ENCODE data around the gene ZNF408. TPM values are rescaled to one million over a fixed set of nuclear protein-coding genes. Genes with fewer than 3 reads are reported as not detected.

The ZNF408 gene
- total and polyA plus RNA-seq, 2 donors (not counting 3 experiments of a cell fraction or from before 2014, with no cell fraction given) = 7.8 to 10.9 TPM

- Histone ChIP-seq H3K27ac (ENCODE audit: insufficient read depth, low read depth, low read length) (no peak overlapping the region), H3K9me3 (replicated peaks; ENCODE audit: control insufficient read depth, insufficient read depth, low read length) (no peaks in the 10 kb centered on the region), H3K79me2 (ENCODE audit: control insufficient read depth, insufficient read depth, low read length) (peaks cover 13% of the 10 kb centered on the region), H3K9me1 (replicated peaks; ENCODE audit: control insufficient read depth, extremely low read depth, insufficient read depth, low read length) (no peaks in the 10 kb centered on the region), H3K9ac (replicated peaks; ENCODE audit: extremely low read depth, insufficient read depth, low read length) (no peak overlapping the region), H3K4me1 (ENCODE audit: control insufficient read depth, extremely low read depth, insufficient read depth, low read length) (no peaks in the 10 kb centered on the region), H3K36me3 (ENCODE audit: control insufficient read depth in 2 of 2, extremely low read depth in 1 of 2, insufficient read depth in 2 of 2, low read length in 2 of 2) (peaks cover 4 to 26% of the 10 kb centered on the region in 2 experiments), H2AFZ (ENCODE audit: low read depth, low read length) (no peak overlapping the region), H3K27me3 (ENCODE audit: control insufficient read depth in 2 of 2, insufficient read depth in 2 of 2, low read length in 2 of 2) (no peaks in the 10 kb centered on the region), H3K4me3 (replicated peaks in 1 of 3; ENCODE audit: insufficient read depth in 1 of 3, low read depth in 1 of 3, low read length in 3 of 3) (no peak overlapping the region), H4K20me1 (replicated peaks; ENCODE audit: control insufficient read depth, extremely low read depth, insufficient read depth, low read length) (no peaks in the 10 kb centered on the region), H3K4me2 (ENCODE audit: insufficient read depth, low read length) (no peak overlapping the region)
- no peak for TF ChIP-seq GATA2 (IDR thresholded peaks at IDR 0.05; ENCODE audit: insufficient read depth, insufficient read length, low read depth, low read length)
- no peak for TF ChIP-seq POLR2A (IDR thresholded peaks at IDR 0.05; ENCODE audit: low read depth, low read length)
- no peak for TF ChIP-seq EZH2 (IDR thresholded peaks at IDR 0.05; ENCODE audit: borderline replicate concordance, low read depth, low read length, severe bottlenecking)
- no TSS peak for BruUV-seq (replicated peaks)
- CTCF ChIA-PET = no interaction called here
- no peak for DNase-seq (ENCODE audit: low read depth, low spot score)
- intact Hi-C loops (cut with micrococcal nuclease) (no loop called here), dilution Hi-C loops (cut with MboI; ENCODE audit: extremely low pct_ligation_motif_present, low sequenced_read_pairs) (no loop called here)
- no peak for FAIRE-seq
- POLR2A ChIA-PET = interaction anchor here (0.6 kb wide), 1 partner anchor 723 kb away, joined by 4 read pairs; no protein-coding TSS in a partner anchor
Observed at GRCh38 chr11:46694607-46695006, 6.2 kb upstream of the ZNF408 start.

- peaks cover 13% of the 10 kb centered on the region for H3K79me2 ChIP-seq (ENCODE audit: control insufficient read depth, insufficient read depth, low read length)
- no peaks in the 10 kb centered on the region for H3K4me1 ChIP-seq (ENCODE audit: control insufficient read depth, extremely low read depth, insufficient read depth, low read length)
- no peaks in the 10 kb centered on the region for H4K20me1 ChIP-seq (replicated peaks; ENCODE audit: control insufficient read depth, extremely low read depth, insufficient read depth, low read length)
- TF ChIP-seq POLR2AphosphoS5 (IDR thresholded peaks at IDR 0.05; ENCODE audit: insufficient read depth, low read depth, low read length) = no peak
- no peak for TF ChIP-seq CTCF (IDR thresholded peaks at IDR 0.05; ENCODE audit: extremely low read depth in 1 of 2, insufficient read depth in 1 of 2, low read depth in 1 of 2, low read length in 2 of 2)
- TF ChIP-seq FOS (IDR thresholded peaks at IDR 0.05; ENCODE audit: borderline replicate concordance, insufficient read depth, low read length) = no peak
- TF ChIP-seq MYC (IDR thresholded peaks at IDR 0.05; ENCODE audit: low read depth, low read length) = no peak
- no peak for TF ChIP-seq JUN (IDR thresholded peaks at IDR 0.05; ENCODE audit: borderline replicate concordance, insufficient read depth, insufficient read length, low read depth)
- no peak for TF ChIP-seq POLR2A (IDR thresholded peaks at IDR 0.05; ENCODE audit: low read depth, low read length)
- no peak for TF ChIP-seq MAX (IDR thresholded peaks at IDR 0.05; ENCODE audit: insufficient read depth, insufficient read length)
- TF ChIP-seq GATA2 (IDR thresholded peaks at IDR 0.05; ENCODE audit: insufficient read depth, insufficient read length, low read depth, low read length) = no peak
- TF ChIP-seq EZH2 (IDR thresholded peaks at IDR 0.05; ENCODE audit: borderline replicate concordance, low read depth, low read length, severe bottlenecking) = no peak
- CTCF ChIA-PET = no interaction called here
- H3K27me3 ChIP-seq (ENCODE audit: control insufficient read depth in 2 of 2, insufficient read depth in 2 of 2, low read length in 2 of 2) = no peaks in the 10 kb centered on the region
- dilution Hi-C loops (cut with MboI; ENCODE audit: extremely low pct_ligation_motif_present, low sequenced_read_pairs) (no loop called here), intact Hi-C loops (cut with micrococcal nuclease) (no loop called here)
- FAIRE-seq (no peak), DNase-seq (ENCODE audit: low read depth, low spot score) (no peak)
- H3K4me2 ChIP-seq (ENCODE audit: insufficient read depth, low read length) = no peak overlapping the region
- H3K9me3 ChIP-seq (replicated peaks; ENCODE audit: control insufficient read depth, insufficient read depth, low read length) = no peaks in the 10 kb centered on the region
- no TSS peak for BruUV-seq (replicated peaks)
- H3K9ac ChIP-seq (replicated peaks; ENCODE audit: extremely low read depth, insufficient read depth, low read length) = no peak overlapping the region
- POLR2A ChIA-PET = no interaction called here
- H3K4me3 ChIP-seq (replicated peaks in 1 of 3; ENCODE audit: insufficient read depth in 1 of 3, low read depth in 1 of 3, low read length in 3 of 3) = no peak overlapping the region
- H3K36me3 ChIP-seq (ENCODE audit: control insufficient read depth in 2 of 2, extremely low read depth in 1 of 2, insufficient read depth in 2 of 2, low read length in 2 of 2) = peaks cover 4 to 26% of the 10 kb centered on the region in 2 experiments
- H3K27ac ChIP-seq (ENCODE audit: insufficient read depth, low read depth, low read length) = no peak overlapping the region
- H3K9me1 ChIP-seq (replicated peaks; ENCODE audit: control insufficient read depth, extremely low read depth, insufficient read depth, low read length) = no peaks in the 10 kb centered on the region
- no peak overlapping the region for H2AFZ ChIP-seq (ENCODE audit: low read depth, low read length)
Observed at GRCh38 chr11:46695345-46696211, 5.3 kb upstream of the ZNF408 start.

All from endothelial cell of umbilical vein (primary cell).